Body of pancreas (tissue), 4 donors: ENCODE measurements around the gene MGLL. TPM values are rescaled to one million over a fixed set of nuclear protein-coding genes. Genes with fewer than 3 reads are reported as not detected.

Source experiments
- ATAC-seq: fragments of 150-250 bp; one replicate; pipeline ENCODE4 v1.9.1; 2016
- DNase-seq, 4 donors: peaks; one replicate each; pipeline ENCODE4 v3.0.0-alpha.2; 2019
- H3K27ac ChIP-seq, 4 donors: fragments of 200-600 bp; sonication (generic); 1 replicate in 3 of 4; 2 replicates in 1 of 4; pipeline versions ENCODE4 v1.5.1 to v1.6.1; 2016 to 2019; ENCODE audit warnings: mild to moderate bottlenecking in 1 of 4, mixed read lengths in 1 of 4, moderate library complexity in 1 of 4
- H3K27me3 ChIP-seq, 2 donors: fragments of 200-600 bp; sonication (generic); one replicate each; pipeline ENCODE4 v1.6.0; 2016; ENCODE audit warnings: mild to moderate bottlenecking in 1 of 2
- H3K36me3 ChIP-seq, 2 donors: fragments of 200-600 bp; sonication (generic); replicated peaks in 1 of 2; 2 replicates each; pipeline ENCODE4 v1.5.1; 2016; ENCODE audit warnings: low read depth in 2 of 2; ENCODE audit not compliant: insufficient read depth in 1 of 2
- H3K4me1 ChIP-seq: fragments of 200-600 bp; sonication (generic); one replicate; pipeline ENCODE4 v1.6.0; 2016
- H3K4me3 ChIP-seq, 2 donors: fragments of 200-600 bp; sonication (generic); 1 replicate in 1 of 2; 2 replicates in 1 of 2; pipeline ENCODE4 v1.5.1; 2016 to 2019
- H3K9me3 ChIP-seq, 3 donors: fragments of 200-600 bp; sonication (generic); 1 replicate in 2 of 3; 2 replicates in 1 of 3; pipeline ENCODE4 v1.5.1; 2016
- CTCF ChIP-seq, 7 experiments: fragments of 450-650 bp in 4 of 7; fragments of 200-600 bp in 3 of 7; sonication (generic) in 3 of 7; IDR thresholded peaks; one replicate each; pipeline ENCODE4 v1.5.1; 2016 to 2019; ENCODE audit warnings: antibody characterized with exemption in 7 of 7
- POLR2A ChIP-seq, 3 donors: fragments of 450-650 bp; IDR thresholded peaks; one replicate each; pipeline ENCODE4 v1.6.1; 2016; ENCODE audit warnings: antibody characterized with exemption in 3 of 3, mild to moderate bottlenecking in 2 of 3
- WGBS, 2 donors: methylation state at CpG; one replicate each; pipeline ENCODE4 v1.1.5; 2017; 5-methylcytosine and 5-hydroxymethylcytosine counted together
- intact Hi-C: fragments of 100-400 bp; cut with DNase I; formaldehyde crosslinking; loops from one replicate; pipeline ENCODE4 v1.15.1; 2023
- total RNA-seq, 2 donors: library from RNA; depleted of rRNA; stranded (reverse); fragments of >200 nt; gene quantifications; one replicate each; pipeline ENCODE4 v1.1.0, GENCODE V29; 2016

The MGLL gene
- total RNA-seq, 2 donors from 2014 or later = 14.8 to 20.2 TPM

- DNase-seq = peak in 1 of 4 donors; percentile 8
- Histone ChIP-seq H3K36me3 (no peaks in the 10 kb centered on the region), H3K9me3 (no peaks in the 10 kb centered on the region), H3K27ac (no peak overlapping the region), H3K27me3 (no peaks in the 10 kb centered on the region), H3K4me3 (no peak overlapping the region), H3K4me1 (peaks cover 24% of the 10 kb centered on the region)
- no peak for ATAC-seq
- TF ChIP-seq CTCF (IDR thresholded peaks at IDR 0.05) (no peak), POLR2A (IDR thresholded peaks at IDR 0.05) (no peak)
- intact Hi-C loops = no loop called here
- WGBS, 2 donors = 82 to 91% methylated on average over 8 of the region's 8 CpGs
Observed at GRCh38 chr3:127751163-127751621, 71.1 kb downstream of the MGLL start.

- ATAC-seq (no peak), DNase-seq (peak in 1 of 4 donors; percentile 4)
- H3K4me3 ChIP-seq = no peak overlapping the region
- H3K4me1 ChIP-seq = peaks cover 24% of the 10 kb centered on the region
- TF ChIP-seq CTCF (IDR thresholded peaks at IDR 0.05) = no peak
- no peak for TF ChIP-seq POLR2A (IDR thresholded peaks at IDR 0.05)
- no peaks in the 10 kb centered on the region for H3K9me3 ChIP-seq
- H3K27ac ChIP-seq = no peak overlapping the region
- WGBS, 2 donors = 74 to 76% methylated on average over 11 to 12 of the region's 12 CpGs
- H3K36me3 ChIP-seq = no peaks in the 10 kb centered on the region
- intact Hi-C loops = no loop called here
- H3K27me3 ChIP-seq = no peaks in the 10 kb centered on the region
Observed at GRCh38 chr3:127750226-127751031, 71.9 kb downstream of the MGLL start.

GRCh38 chr3:127749787-127750225 is 72.5 kb downstream of the MGLL start:
- intact Hi-C loops = no loop called here
- no peak overlapping the region for H3K27ac ChIP-seq
- WGBS, 2 donors = 82 to 96% methylated on average over 6 to 7 of the region's 7 CpGs
- no peaks in the 10 kb centered on the region for H3K9me3 ChIP-seq
- H3K4me3 ChIP-seq = no peak overlapping the region
- H3K27me3 ChIP-seq = no peaks in the 10 kb centered on the region
- ATAC-seq = no peak
- DNase-seq = peak in 1 of 4 donors; percentile 7
- TF ChIP-seq POLR2A (IDR thresholded peaks at IDR 0.05) = no peak
- TF ChIP-seq CTCF (IDR thresholded peaks at IDR 0.05) = no peak
- peaks cover 24% of the 10 kb centered on the region for H3K4me1 ChIP-seq
- H3K36me3 ChIP-seq = no peaks in the 10 kb centered on the region

GRCh38 chr3:127749361-127749760 is 73.0 kb downstream of the MGLL start:
- no peak for ATAC-seq
- TF ChIP-seq CTCF (IDR thresholded peaks at IDR 0.05) (no peak), POLR2A (IDR thresholded peaks at IDR 0.05) (no peak)
- no peaks in the 10 kb centered on the region for H3K27me3 ChIP-seq
- no peaks in the 10 kb centered on the region for H3K36me3 ChIP-seq
- WGBS, 2 donors = 90 to 95% methylated on average over 3 of the region's 3 CpGs
- intact Hi-C loops = no loop called here
- no peaks in the 10 kb centered on the region for H3K9me3 ChIP-seq
- peaks cover 24% of the 10 kb centered on the region for H3K4me1 ChIP-seq
- H3K4me3 ChIP-seq = no peak overlapping the region
- no peak overlapping the region for H3K27ac ChIP-seq
- no peak for DNase-seq
